GM11168 (cell line): ENCODE data around the gene PIR.

ENCODE experiments used
- in situ Hi-C: fragments of 300-500 bp; cut with MboI; formaldehyde crosslinking; loops from one replicate; pipeline ENCODE4 v1.12.0; 2022; ENCODE audit warnings: low sequenced_read_pairs; ENCODE audit not compliant: unreplicated experiment

The PIR gene

DNA sequence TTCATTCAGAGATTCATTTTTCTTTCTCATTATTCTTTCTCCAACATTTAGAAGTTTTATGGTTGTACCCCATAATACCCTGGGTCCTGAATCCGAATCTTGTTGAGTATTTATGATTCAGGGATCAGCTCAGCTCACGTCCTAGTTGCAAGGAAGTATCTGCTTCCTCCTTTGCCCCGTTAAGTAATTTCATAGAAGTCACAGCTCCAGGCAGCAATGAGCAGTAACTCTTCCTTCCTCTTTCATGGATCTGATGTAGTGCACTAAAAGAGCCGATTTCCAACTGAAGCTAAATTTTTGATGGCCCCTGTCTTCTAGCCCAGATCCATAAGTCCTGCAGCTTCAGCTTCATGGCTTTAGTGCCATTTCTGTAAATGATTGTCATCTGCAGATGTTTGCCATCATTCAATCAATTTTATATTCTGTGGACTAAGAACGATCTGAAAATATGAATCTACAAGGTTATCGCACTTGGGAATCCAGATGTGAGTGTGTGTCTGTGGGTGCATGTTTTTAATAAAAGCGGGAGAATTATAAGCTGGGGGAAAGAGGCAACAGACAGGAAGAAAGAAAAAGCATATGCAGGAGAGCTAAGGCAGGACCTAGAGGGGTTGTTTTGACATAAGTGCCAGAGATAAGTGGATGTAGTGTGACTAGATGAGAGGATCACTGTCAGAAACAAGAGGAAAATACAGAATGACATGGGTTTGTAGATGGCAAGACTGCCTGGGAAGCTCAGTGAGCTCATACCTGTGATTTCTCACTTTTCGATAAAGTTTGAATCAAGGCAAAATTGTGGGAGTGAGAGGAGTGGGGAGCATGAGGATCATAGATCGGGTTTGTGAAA, 126.4 kb downstream of the PIR start:
- in situ Hi-C loops: no loop called here

DNA sequence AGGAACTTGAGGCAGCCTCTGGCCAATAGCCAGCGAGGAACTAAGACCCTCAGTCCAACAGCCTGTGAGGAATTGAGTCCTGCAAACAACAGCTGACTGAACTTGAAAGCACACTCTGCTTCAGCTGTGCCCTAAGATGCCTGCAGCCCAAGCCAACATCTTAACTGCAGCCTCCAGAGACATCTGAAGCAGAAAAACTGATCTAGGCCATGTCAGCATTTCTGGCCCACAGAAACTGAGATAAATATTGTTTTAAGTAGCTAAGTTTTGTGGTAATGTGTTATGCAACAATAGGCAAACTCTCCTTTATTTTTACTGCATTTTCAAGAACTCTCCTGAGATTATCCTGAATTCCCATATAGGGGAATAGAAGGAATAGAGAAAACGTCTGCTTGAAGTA, 133.4 kb downstream of the PIR start:
- in situ Hi-C loops: no loop called here

DNA sequence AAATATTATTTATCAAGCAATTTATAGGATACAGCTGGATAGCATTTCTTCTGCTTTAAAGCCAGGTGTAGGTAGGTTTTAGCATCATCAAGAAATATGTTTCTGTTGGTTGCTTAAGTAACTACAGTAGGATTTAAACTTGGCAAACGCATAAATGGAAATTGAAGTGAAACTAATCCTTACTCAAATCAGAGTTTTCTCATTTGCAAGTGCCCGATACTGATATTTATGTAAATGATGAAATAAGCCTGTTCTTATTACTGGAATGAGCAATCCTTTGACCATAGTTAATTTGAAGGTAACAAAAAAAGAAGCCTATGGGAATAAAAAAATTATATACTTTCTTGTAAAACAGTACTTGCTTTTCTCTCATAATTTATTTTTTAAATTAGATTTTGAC, 134.6 kb downstream of the PIR start:
- in situ Hi-C loops: no loop called here

DNA sequence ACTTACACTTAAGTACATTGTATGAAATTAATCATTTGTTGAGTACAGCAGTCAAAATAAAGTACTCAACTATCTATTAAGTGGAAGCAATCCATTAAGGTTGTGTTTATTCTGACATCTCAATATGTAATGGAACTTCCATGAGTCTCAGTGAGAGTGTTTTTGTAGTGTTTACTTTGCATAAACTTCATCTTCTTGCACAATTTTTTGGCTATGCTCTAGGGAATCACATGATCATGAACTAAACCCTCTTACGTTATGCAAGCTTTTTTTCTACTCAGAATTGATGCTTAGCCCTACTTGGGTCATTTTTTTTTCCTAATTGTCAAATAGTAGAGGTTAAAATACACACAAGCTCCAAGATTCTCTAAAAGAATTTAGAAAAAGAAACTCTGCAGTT, 136.7 kb downstream of the PIR start:
- in situ Hi-C loops: no loop called here

DNA sequence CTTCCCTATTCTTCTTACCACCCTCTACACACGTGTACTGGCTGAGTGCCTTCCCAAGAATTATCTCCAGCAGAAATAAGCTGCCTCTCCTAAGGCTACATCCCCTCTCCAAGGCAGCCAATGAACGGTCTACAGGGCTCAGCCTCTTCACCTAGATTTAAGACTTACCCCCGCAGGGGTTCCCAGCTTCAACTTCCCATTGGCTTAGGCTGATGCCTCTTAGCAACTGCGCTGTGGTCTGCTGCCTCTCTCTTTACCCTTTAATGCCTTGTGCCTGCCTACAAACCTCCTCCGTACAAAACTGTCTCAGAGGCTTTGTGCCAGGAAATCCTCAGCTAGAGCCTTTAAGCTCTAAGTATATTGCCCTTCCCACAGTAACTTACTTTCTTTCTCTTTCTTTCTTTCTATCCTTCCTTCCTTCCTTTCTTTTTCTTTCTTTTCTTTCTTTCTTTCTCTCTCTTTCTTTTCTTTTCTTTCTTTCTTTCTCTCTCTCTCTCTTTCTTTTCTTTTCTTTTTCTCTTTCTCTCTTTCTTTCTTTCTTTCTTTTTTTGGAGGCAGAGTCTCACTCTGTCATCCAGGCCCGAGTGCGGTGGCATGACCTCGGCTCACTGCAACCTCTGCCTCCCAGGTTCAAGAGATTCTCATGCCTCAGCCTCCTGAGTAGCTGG, 142.7 kb downstream of the PIR start:
- in situ Hi-C loops: no loop called here

DNA sequence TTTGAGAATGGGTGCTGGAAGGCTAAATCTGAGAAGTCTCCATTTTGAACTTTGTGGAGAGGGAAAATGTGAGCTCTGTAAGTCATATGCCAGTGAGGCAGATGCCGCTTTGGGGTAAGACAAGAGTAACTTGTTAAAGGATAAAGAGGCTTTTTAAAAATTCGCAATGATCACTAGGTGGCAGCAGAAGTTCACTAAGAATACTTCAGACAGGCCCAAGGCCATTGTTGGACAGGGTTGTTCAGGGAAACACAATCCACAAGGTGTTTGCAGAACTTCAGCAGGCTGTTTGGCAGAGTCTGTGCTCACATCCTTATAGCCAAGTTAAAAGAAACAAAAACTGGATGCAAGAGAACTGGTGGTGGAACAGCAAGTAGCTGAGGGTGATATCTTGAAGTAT, 144.1 kb downstream of the PIR start:
- in situ Hi-C loops: loop anchor here (5.0 kb wide), 1 partner anchor 118 kb away; no protein-coding TSS in a partner anchor

DNA sequence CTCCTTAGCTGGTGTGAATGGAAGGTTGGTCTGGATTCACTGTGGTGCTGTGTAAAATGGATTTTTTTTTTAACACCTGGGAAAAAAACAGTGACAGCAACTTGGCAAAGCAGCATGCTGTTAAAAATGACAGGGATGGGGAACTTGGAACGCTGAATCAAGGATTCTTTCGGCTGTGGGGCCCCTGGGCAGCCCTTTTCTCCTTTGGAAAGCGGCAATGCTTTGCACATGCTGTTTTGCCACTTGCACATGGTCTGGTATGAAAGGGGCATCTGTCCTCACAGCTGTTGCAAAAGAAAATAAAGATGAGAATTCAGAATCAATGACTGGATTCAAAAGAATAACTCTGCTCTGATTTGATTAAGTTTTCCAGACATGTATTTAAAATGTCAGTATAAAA, 147.2 kb downstream of the PIR start:
- in situ Hi-C loops: loop anchor here (5.0 kb wide), 1 partner anchor 121 kb away; no protein-coding TSS in a partner anchor

DNA sequence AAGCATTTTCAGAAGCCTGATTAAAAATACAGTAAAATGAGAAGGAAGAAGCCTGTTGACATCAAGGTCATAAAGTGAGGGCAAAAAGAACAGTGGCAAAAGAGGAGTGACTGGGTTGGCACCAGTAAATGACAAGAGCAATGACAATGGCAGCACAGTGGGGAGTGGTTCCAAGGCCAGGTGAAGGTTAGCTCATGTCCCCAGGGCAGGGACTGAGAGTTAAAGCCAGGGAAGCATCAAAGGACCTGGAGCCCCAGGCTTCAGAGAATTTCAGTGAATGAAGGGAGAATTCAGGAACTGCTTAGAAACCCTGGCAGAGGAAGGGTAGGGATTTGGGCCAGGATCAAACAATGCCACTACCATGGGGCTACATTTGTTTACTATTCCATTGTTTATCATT, 149.0 kb downstream of the PIR start:
- in situ Hi-C loops: no loop called here

DNA sequence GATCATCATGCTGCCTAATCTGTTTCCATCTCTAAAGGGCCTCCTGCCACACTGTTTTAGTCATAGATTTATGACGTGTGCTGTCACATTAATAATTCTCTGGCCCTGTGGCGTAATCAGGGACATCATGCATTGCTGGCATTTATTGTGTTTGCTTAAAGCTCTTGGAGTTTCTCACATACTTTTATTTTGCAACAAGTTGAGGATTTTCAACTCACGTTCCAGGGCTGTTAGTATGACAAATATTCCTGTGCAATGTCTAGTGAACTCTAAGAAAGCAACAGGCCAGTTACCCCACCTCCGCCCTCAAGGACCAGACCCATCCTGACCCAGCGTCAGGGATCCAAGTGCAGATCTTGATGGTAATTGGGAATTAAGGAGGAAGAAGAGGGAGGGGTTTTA, 150.1 kb downstream of the PIR start:
- in situ Hi-C loops: no loop called here

DNA sequence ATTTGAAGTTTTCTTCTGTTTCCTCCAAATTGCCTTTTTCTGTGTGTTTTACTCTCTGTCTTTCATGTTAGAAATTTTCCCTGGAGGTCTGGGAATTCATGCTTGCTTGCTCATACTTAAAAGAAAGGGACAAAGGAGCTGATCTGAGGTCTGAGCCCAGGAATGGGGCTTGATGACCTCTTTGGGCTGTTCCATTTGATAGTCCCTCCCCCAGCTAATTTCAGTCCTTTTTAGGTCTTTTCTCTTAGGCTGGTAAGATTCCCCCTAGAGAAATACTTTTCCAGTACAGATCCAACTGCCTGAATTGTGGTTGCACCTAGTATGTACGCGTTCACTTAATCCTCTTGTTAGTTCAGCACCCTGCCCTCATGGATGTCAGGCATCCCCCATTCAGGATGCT, 152.3 kb downstream of the PIR start:
- in situ Hi-C loops: no loop called here

DNA sequence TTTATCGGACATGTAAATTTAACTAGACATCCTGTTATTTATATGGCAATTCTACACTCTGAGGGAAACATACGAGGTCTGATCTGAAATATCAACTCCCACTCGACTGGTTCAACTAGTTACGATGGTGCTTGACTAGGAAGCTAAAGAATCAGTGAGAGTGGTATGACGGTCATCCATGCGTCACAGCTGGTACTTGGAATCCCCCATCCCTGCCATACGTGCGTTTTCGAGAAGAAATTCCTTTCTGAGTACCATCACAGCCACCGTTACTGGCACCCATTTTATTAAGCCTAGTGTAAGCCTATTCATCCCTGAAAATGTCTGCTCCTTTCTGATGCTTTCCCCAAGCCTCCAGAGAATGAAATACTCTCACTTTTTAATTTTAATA, 157.1 kb downstream of the PIR start:
- in situ Hi-C loops: no loop called here

DNA sequence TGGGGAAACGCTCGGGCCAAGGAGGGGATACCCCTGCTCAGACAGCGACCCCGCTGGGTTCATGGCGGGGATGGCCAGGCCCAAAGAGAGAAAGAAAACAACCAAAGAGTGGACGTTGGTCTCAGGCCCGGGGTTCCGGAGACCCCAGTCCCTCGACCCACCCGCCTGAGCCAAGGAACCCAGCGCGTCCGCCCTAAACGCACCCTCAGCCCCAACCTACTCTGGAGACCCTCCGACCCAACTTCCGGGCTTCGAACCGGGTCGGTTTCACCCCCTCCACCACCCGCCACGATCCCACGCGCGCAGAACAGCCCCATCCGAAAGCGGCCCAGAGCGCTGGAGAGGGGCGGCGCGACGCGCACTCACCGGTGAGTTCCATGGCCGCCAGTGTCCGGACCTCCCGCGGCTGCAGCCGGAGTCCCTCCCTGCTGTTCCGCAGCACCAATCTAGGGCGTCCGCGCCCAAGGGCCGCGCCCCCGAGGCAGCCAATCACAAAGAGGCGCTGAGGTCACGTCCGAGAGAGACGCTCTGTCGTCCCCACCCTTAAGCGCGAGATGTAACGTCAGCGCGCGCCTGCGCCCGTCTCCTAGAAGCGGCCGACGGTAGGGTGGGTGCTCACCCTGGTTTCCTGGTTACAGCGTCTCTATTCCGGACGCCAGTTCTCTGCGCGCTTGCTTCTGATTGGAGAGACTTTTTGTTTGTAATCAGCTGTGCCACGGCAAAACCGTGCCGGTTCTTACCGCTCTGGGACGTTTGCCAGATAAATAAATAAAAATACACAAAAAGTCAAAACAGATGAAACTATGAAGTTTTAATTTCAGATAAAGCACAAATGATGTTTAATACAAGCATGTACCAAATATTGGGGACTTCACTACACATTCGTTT, 157.8 kb downstream of the PIR start, which contains the start of gene PIGA:
Gene PIGA, minus strand, starts transcription at position 389 of the 888 bp plus-strand sequence. CDS start 3,593 bp downstream, outside the sequence.
- in situ Hi-C loops: no loop called here
